ENCODE results near the gene BAG2.

BAG2 gene

DNA sequence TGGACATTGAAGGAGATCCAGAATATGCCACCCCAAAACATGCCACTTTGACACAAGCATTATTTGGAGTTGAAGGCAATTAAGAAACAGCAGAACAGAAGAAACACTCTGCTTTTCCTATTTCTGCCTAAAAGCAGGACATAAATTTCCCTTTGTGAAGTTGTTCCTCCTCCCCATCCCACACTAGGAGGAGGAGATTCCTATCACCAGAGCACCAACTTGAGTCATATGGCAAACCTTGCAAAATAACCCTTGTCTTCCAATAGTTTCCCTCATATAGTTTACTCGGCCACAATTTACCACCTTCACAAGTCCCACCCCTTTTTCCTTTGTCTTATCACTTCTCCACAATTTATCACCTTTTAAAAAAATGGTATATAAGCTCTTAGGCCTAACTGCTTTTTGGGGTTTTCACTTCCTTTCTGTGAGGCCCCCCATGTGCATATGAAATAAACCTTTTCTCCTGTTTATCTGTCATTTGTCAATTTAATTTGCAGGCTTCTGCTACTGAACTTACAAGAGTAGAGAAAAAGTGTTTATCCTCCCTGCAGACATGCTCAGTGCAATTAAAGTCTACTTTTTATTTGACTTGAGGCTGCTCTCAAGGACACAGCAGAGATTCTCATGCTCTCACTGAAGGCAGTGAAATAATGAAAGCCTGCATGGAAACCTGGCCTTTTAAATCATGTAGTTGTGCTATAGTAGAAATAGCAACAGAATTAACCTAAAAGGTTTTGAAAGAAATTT lies 52.8 kb downstream of the BAG2 start:
- no peak for DNase-seq

DNA sequence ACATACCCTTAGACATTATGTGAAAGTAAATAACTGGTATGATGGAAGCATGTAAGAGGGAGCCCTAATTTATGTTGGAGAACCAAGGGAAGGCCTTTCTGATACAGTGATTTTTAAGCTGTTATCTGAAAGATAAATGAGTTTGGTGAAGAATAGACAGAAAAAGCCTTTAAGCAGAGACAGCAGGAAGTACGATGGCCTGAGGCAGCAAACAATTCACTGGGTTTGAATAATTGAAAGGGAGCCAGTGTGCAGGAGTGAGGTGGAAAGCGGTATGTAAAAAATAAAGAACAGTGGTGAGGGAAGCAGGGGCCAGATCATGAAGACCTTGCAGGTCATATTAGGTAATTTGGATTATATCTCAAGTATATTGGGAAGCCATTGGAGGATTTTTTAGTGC lies 54.1 kb downstream of the BAG2 start:
- no peak for DNase-seq

Data from NCI-H524 treated with DMSO at 0.1 percent for 48 hours (cell line).